ES-I3 (cell line): ENCODE measurements around the gene C12orf56.

Source experiments
- H3K36me3 ChIP-seq: 2 replicates; pipeline ENCODE4 v1.6.1; 2013; ENCODE audit warnings: mild to moderate bottlenecking, low read length, control low read depth, moderate library complexity; ENCODE audit not compliant: insufficient read depth
- H3K4me1 ChIP-seq: 2 replicates; pipeline ENCODE4 v1.6.1; 2013; ENCODE audit warnings: mild to moderate bottlenecking, control low read depth, low read length; ENCODE audit not compliant: insufficient read depth
- H3K9ac ChIP-seq: 2 replicates; pipeline ENCODE4 v1.6.1; 2013; ENCODE audit warnings: low read depth, mild to moderate bottlenecking, low read length, moderate library complexity
- H3K9me3 ChIP-seq: 2 replicates; pipeline ENCODE4 v1.6.1; 2013; ENCODE audit warnings: mild to moderate bottlenecking, low read length, moderate library complexity; ENCODE audit not compliant: control insufficient read depth, insufficient read depth

C12orf56 gene, protein sequence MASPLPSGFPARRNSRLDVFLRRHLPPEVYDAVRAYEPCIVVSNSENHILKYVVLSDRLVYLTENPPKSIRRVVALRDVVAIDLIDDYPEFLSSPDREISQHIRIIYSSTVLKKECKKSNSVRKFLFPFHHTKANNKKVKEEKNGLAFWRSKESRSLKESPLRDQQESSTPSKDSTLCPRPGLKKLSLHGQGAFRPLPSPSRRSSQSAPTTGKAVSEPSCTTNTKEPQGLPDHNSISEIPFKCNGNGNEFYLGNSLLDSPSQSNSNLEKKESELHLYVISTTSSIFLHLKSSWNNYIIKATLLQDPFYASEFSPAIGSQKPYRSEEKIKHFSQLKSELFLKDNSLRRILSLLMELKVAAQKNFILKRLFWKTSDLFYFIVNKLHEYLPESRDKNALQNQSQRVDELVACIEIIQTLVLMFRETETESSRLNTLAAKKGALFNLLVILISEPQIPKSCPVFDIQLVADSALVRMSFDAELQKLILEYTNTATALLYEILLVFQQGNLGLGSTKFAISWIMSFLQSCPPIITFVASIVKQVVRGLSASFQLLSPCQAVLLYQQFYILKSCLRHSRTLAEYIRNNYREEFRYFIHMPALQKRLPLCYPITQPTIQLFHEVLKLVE

DNA sequence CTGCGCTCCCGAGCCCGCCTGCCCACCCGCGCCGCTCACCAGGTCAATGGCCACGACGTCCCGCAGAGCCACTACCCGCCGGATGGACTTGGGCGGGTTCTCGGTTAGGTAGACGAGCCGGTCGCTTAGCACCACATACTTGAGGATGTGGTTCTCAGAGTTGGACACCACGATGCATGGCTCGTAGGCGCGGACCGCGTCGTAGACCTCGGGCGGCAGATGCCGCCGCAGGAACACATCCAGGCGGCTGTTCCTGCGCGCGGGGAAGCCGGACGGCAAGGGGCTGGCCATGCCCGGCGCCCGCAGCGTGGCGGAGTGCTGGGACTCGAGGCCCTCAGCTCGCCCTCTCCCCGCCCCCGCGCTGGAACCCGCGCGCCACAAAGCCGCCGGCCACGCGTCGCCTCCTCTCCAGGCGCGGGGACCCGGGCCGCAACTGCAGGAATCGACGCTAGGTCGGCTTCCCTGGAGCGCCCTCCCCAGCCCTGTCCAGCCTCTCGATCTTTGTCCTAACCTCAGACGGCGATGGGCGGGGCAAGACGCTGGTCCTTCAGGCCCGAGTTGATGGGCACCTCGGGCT, at the start of gene C12orf56:
Gene C12orf56, minus strand, starts transcription at position 484 of the 577 bp plus-strand sequence. Its CDS starts 193 bp downstream, at position 291.
- Histone ChIP-seq H3K9me3 (no peaks in the 10 kb centered on the region), H3K4me1 (no peaks in the 10 kb centered on the region), H3K36me3 (no peaks in the 10 kb centered on the region), H3K9ac (peak within 1 kb of the TSS; percentile 60; the same call in 1 of the 2 replicates)

- Histone ChIP-seq H3K9me3 (no peaks in the 10 kb centered on the region), H3K4me1 (no peaks in the 10 kb centered on the region), H3K9ac (no peak overlapping the region), H3K36me3 (peaks cover 38% of the 10 kb centered on the region)
Measured at GRCh38 chr12:64440100-64440499, 49.5 kb upstream of the C12orf56 start.

DNA sequence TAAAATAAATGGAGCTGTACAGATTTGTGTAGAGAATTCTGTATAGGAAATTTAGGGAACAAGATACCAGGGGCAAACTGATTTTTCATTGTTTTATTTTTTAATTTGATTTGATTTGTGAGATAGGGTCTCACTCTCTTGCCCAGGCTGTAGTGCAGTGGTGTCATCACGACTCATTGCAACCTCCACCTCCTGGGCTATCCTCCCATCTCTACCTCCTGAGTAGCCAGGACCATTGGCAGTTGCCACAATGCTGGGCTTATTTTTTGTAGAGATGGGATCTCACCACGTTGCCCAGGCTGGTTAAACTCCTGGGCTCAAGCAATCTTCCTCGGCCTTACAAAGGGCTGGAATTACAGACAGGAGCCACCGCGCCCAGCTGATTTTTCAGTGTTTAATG, 43.4 kb upstream of the C12orf56 start:
- peaks cover 44% of the 10 kb centered on the region for H3K36me3 ChIP-seq
- no peak overlapping the region for H3K9ac ChIP-seq
- H3K9me3 ChIP-seq: no peaks in the 10 kb centered on the region
- H3K4me1 ChIP-seq: no peaks in the 10 kb centered on the region

GRCh38 chr12:64431791-64432190, 41.2 kb upstream of the C12orf56 start:
- no peaks in the 10 kb centered on the region for H3K9me3 ChIP-seq
- H3K4me1 ChIP-seq: no peaks in the 10 kb centered on the region
- H3K36me3 ChIP-seq: peaks cover 44% of the 10 kb centered on the region
- H3K9ac ChIP-seq: no peak overlapping the region

DNA sequence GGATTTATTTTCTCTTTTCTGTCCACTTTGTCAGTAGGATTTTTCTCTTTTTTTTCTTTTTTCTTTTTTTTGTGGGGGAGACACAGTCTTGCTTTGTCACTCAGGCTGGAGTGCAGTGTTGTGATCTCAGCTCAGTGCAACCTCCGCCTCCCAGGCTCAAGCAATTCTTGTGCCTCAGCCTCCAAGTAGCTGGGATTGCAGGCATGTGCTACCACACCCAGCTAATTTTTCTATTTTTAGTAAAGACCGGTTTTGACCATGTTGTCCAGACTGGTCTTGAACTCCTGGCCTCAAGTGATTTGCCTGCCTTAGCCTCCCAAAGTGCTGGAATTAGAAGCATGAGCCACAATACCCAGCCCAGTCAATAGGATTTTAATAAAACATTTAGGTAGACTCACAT, 40.3 kb upstream of the C12orf56 start:
- Histone ChIP-seq H3K36me3 (peaks cover 45% of the 10 kb centered on the region), H3K4me1 (no peaks in the 10 kb centered on the region), H3K9ac (no peak overlapping the region), H3K9me3 (no peaks in the 10 kb centered on the region)

GRCh38 chr12:64428956-64429355, 38.4 kb upstream of the C12orf56 start:
- Histone ChIP-seq H3K36me3 (peaks cover 51% of the 10 kb centered on the region), H3K9me3 (no peaks in the 10 kb centered on the region), H3K9ac (no peak overlapping the region), H3K4me1 (no peaks in the 10 kb centered on the region)

GRCh38 chr12:64427988-64428387, 37.4 kb upstream of the C12orf56 start:
- Histone ChIP-seq H3K9me3 (no peaks in the 10 kb centered on the region), H3K4me1 (no peaks in the 10 kb centered on the region), H3K9ac (no peak overlapping the region), H3K36me3 (peaks cover 56% of the 10 kb centered on the region)

DNA sequence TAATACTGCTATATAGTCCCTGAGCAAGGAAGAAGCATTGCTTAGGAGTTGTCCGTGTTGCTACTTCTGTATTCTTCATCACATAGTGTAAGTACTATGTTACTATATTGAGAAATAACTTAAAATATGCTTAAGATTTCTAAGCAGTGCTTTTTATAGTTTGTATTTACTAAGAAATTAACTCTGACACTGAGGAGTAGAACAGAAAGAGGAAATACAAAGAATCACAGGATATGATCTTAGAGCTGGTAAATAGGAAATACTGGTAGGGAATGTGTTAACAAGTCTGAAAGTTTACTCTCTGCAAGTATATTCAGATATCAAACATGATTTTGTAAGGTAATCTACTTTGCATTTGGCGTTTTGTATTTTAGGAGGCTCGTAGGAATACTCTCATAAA, 29.1 kb upstream of the C12orf56 start:
- no peaks in the 10 kb centered on the region for H3K9me3 ChIP-seq
- no peak overlapping the region for H3K9ac ChIP-seq
- no peaks in the 10 kb centered on the region for H3K4me1 ChIP-seq
- H3K36me3 ChIP-seq: peaks cover 37% of the 10 kb centered on the region

DNA sequence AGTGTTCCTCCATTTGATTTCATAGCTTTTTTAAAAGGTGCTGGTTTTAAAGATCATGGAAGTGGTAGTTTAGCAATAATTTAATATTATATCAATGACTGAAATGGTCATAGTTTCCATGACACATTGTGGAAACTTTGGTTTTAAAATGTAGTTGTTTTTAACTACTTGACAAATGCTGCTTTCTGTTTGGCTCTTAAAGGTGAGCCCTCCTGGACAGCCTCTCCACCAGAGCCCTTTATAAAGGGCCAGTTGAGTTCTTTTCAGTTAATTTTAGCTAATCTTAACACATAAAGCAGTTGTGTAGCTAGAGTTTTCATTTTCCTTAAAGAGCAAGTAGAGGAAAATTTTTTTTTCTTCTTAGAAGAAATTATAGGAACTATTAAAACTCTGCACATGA, 27.7 kb upstream of the C12orf56 start:
- peaks cover 34% of the 10 kb centered on the region for H3K36me3 ChIP-seq
- no peak overlapping the region for H3K9ac ChIP-seq
- H3K9me3 ChIP-seq: no peaks in the 10 kb centered on the region
- H3K4me1 ChIP-seq: no peaks in the 10 kb centered on the region

- no peak overlapping the region for H3K9ac ChIP-seq
- H3K4me1 ChIP-seq: no peaks in the 10 kb centered on the region
- no peaks in the 10 kb centered on the region for H3K9me3 ChIP-seq
- H3K36me3 ChIP-seq: peaks cover 43% of the 10 kb centered on the region
Measured at GRCh38 chr12:64413884-64414283, 23.3 kb upstream of the C12orf56 start.

- peaks cover 34% of the 10 kb centered on the region for H3K36me3 ChIP-seq
- no peak overlapping the region for H3K9ac ChIP-seq
Measured at GRCh38 chr12:64412459-64412858, 21.9 kb upstream of the C12orf56 start.

DNA sequence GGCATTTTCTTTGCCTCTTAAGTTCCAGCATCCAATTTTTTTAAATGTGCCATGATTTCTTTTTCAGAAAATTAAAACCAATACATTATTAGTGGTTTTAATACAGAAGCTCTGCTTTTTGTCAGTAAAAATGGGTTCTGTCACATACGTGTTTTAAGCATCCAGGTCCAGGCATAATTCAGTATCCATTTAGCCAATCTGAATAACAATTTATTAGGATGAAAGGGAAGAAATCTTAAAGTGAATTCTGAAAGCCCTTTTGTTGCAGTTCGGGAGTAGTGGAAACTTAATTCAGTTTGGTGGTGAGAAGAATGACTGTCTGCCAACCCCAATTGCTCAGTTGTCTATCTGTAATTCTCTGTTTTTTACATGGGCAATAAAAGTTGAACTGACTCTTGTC, 20.9 kb upstream of the C12orf56 start:
- no peaks in the 10 kb centered on the region for H3K9me3 ChIP-seq
- peaks cover 28% of the 10 kb centered on the region for H3K36me3 ChIP-seq
- H3K9ac ChIP-seq: no peak overlapping the region
- H3K4me1 ChIP-seq: no peaks in the 10 kb centered on the region

More at GRCh38 chr12:64412459-64412858, 21.9 kb upstream of the C12orf56 start:
- no peaks in the 10 kb centered on the region for H3K9me3 ChIP-seq
- H3K4me1 ChIP-seq: no peaks in the 10 kb centered on the region

DNA sequence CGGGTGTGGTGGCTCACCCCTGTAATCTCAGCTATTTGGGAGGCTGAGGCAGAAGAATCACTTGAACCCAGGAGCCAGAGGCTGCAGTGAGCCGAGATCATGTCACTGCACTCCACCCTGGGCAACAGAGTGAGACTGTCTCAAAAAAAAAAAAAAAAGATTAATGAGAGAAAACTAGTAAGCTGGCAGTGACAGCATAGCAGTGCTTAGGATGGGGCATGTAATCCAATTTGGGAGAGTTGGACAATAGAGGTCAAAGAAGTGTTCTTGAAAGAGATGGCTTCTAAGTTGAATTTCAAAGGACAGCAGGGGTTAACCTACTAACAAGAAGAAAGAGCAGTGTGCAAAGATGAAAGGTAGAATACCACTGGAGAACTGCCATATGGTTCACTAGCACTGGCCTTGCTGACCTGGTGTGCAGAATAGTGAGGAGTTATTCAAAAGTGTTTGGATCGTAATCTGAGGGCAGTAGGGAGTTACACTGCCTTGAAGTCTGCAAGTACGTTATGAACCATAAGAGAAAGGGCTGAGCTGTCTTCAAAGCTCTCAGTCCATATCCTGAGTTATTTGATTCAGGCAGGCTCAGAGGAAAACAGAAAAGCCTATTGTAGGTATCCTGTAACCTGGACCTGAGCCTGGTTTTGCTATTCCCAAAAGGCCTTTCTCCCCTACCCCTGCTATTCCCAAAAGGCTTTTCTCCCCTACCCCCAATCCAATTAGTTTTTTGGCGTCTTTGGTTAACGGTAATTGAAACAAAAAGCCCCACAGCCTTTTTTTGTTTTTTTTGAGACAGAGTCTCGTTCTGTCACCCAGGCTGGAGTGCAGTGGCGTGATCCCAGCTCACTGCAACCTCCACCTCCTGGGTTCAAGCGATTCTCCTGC, 17.0 kb upstream of the C12orf56 start:
- no peaks in the 10 kb centered on the region; the same call in 1 of the 2 replicates for H3K4me1 ChIP-seq
- H3K36me3 ChIP-seq: peaks cover 11% of the 10 kb centered on the region
- H3K9ac ChIP-seq: no peak overlapping the region
- no peaks in the 10 kb centered on the region for H3K9me3 ChIP-seq
